Stomach (tissue), 9 donors: ENCODE results near the gene LIPH. TPM values are rescaled to one million over a fixed set of nuclear protein-coding genes. Genes with fewer than 3 reads are reported as not detected.
"Not testable (repeated sequence)": the region's sequence is repeated elsewhere in the genome, so short reads cannot be mapped to it uniquely, and the experiment has no call there.

Source experiments
- DNase-seq, 2 donors: peaks; one replicate each; pipeline versions ENCODE4 v3.0.0 to v3.0.0-alpha.2; 2013 to 2019
- H3K27ac ChIP-seq, 5 donors: fragments of 200-600 bp in 4 of 5; sonication (generic) in 4 of 5; one replicate each; pipeline ENCODE4 v1.5.1; 2013 to 2019; ENCODE audit warnings: mild to moderate bottlenecking in 1 of 5, moderate library complexity in 1 of 5
- H3K27me3 ChIP-seq, 3 donors: fragments of 200-600 bp; sonication (generic); one replicate each; pipeline ENCODE4 v1.5.1; 2017 to 2019; ENCODE audit warnings: mixed run types in 1 of 3
- H3K36me3 ChIP-seq, 4 donors: fragments of 200-600 bp; sonication (generic); 1 replicate in 3 of 4; 2 replicates in 1 of 4; pipeline ENCODE4 v1.5.1; 2016 to 2019
- H3K4me1 ChIP-seq, 4 donors: fragments of 200-600 bp; sonication (generic); one replicate each; pipeline ENCODE4 v1.5.1; 2016 to 2019
- H3K4me3 ChIP-seq, 4 donors: fragments of 200-600 bp; sonication (generic) in 3 of 4; one replicate each; pipeline ENCODE4 v1.5.1; 2016 to 2019; ENCODE audit warnings: mild to moderate bottlenecking in 1 of 4
- H3K9me3 ChIP-seq, 4 donors: fragments of 200-600 bp; sonication (generic); one replicate each; pipeline ENCODE4 v1.5.1; 2016 to 2019
- EP300 ChIP-seq: sonication (generic); formaldehyde crosslinking; IDR thresholded peaks from one replicate; pipeline ENCODE4 v1.6.1; 2017; ENCODE audit warnings: antibody characterized with exemption
- POLR2A ChIP-seq, 4 donors: fragments of 450-650 bp; IDR thresholded peaks; one replicate each; pipeline ENCODE4 v1.6.1; 2016; ENCODE audit warnings: antibody characterized with exemption in 4 of 4, control low read depth in 2 of 4, mild to moderate bottlenecking in 1 of 4, moderate library complexity in 1 of 4
- POLR2AphosphoS5 ChIP-seq, 3 donors: sonication (generic); formaldehyde crosslinking; IDR thresholded peaks; one replicate each; pipeline ENCODE4 v1.6.1; 2016; ENCODE audit warnings: antibody characterized with exemption in 3 of 3
- WGBS, 5 donors: extraction: QIAGEN DNeasy Blood & Tissue Kit in 3 of 5; methylation state at CpG; one replicate each; pipeline versions ENCODE4 v1.1.5 to v1.1.7; 2013 to 2018; 5-methylcytosine and 5-hydroxymethylcytosine counted together
- intact Hi-C: fragments of 100-400 bp; cut with DNase I; formaldehyde crosslinking; loops from one replicate; pipeline ENCODE4 v1.15.1; 2023; ENCODE audit warnings: low total_unique reads
- polyA plus RNA-seq, 3 donors: library from polyadenylated mRNA; stranded (reverse); fragments of 200-250 nt; gene quantifications; one replicate each; pipeline ENCODE4 v1.2.3, GENCODE V29; 2013
- total RNA-seq, 5 donors: library from RNA; depleted of rRNA; stranded (reverse); fragments of >200 nt; gene quantifications; one replicate each; pipeline versions ENCODE4 v1.1.0 to v1.2.3, GENCODE V29; 2014 to 2016
- TF ChIP-seq, protein P1 (sequence below), 7 experiments: fragments of 450-650 bp in 4 of 7; fragments of 200-600 bp in 3 of 7; sonication (generic) in 3 of 7; IDR thresholded peaks; one replicate each; pipeline ENCODE4 v1.5.1; 2016 to 2019; ENCODE audit warnings: antibody characterized with exemption in 7 of 7, control low read depth in 2 of 7, mild to moderate bottlenecking in 1 of 7
- donor health status: healthy with polysubstance abuse.
- donor health status: Bipolar disorder and iron deficiency.
- donor health status: healthy.

Gene LIPH
- total and polyA plus RNA-seq, 8 donors, result 4.3 to 257 (median 16.7) TPM

DNA sequence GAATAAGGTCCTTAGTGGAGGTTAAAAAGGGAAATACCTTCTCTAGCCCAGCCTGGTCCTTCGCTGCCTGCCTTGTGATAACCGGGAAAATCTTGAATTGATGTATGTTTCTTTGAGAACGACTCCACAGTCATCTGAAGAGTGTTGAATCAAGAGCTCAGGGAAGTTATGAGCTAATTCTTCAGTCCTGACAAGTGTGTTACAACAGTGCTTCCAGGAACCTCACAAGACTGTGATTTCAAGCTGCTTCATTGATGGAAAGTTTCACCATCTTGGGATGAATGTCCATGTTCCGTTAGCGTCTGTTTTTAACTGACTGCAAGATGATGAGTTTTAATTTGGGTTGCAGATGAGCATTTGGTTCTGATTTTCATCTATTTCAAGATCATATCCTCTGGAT lies 66.0 kb downstream of the LIPH start:
- H3K36me3 ChIP-seq, result peaks cover 6 to 97% (median 93%) of the 10 kb centered on the region in 4 donors
- intact Hi-C loops, result no loop called here
- no peak for TF ChIP-seq POLR2A (IDR thresholded peaks at IDR 0.05)
- no peak for TF ChIP-seq EP300
- TF ChIP-seq, protein P1, sequence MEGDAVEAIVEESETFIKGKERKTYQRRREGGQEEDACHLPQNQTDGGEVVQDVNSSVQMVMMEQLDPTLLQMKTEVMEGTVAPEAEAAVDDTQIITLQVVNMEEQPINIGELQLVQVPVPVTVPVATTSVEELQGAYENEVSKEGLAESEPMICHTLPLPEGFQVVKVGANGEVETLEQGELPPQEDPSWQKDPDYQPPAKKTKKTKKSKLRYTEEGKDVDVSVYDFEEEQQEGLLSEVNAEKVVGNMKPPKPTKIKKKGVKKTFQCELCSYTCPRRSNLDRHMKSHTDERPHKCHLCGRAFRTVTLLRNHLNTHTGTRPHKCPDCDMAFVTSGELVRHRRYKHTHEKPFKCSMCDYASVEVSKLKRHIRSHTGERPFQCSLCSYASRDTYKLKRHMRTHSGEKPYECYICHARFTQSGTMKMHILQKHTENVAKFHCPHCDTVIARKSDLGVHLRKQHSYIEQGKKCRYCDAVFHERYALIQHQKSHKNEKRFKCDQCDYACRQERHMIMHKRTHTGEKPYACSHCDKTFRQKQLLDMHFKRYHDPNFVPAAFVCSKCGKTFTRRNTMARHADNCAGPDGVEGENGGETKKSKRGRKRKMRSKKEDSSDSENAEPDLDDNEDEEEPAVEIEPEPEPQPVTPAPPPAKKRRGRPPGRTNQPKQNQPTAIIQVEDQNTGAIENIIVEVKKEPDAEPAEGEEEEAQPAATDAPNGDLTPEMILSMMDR (IDR thresholded peaks at IDR 0.05), result no peak
- TF ChIP-seq POLR2AphosphoS5 (IDR thresholded peaks at IDR 0.05), result no peak
- no peaks in the 10 kb centered on the region for H3K4me1 ChIP-seq
- DNase-seq, result no peak
- H3K27me3 ChIP-seq, result no peaks in the 10 kb centered on the region
- H3K9me3 ChIP-seq, result no peaks in the 10 kb centered on the region
- no peak overlapping the region for H3K4me3 ChIP-seq
- H3K27ac ChIP-seq, result no peak overlapping the region
- WGBS, 5 donors, result 94 to 98% (median 95%) methylated on average over 5 of the region's 5 CpGs

GRCh38 chr3:185484296-185484695 lies 68.1 kb downstream of the LIPH start:
- no peak overlapping the region for H3K4me3 ChIP-seq
- no peak for DNase-seq
- intact Hi-C loops, result no loop called here
- H3K27ac ChIP-seq, result no peak overlapping the region
- H3K4me1 ChIP-seq, result no peaks in the 10 kb centered on the region
- H3K36me3 ChIP-seq, result peaks cover 3 to 97% (median 93%) of the 10 kb centered on the region in 4 donors
- H3K27me3 ChIP-seq, result no peaks in the 10 kb centered on the region
- no peaks in the 10 kb centered on the region for H3K9me3 ChIP-seq
- TF ChIP-seq POLR2A (IDR thresholded peaks at IDR 0.05) (no peak), POLR2AphosphoS5 (IDR thresholded peaks at IDR 0.05) (no peak), EP300 (no peak)
- TF ChIP-seq, protein P1 (IDR thresholded peaks at IDR 0.05), result no peak
- 59 to 85% (median 74%) methylated on average over 3 of the region's 3 CpGs for WGBS, 5 donors

DNA sequence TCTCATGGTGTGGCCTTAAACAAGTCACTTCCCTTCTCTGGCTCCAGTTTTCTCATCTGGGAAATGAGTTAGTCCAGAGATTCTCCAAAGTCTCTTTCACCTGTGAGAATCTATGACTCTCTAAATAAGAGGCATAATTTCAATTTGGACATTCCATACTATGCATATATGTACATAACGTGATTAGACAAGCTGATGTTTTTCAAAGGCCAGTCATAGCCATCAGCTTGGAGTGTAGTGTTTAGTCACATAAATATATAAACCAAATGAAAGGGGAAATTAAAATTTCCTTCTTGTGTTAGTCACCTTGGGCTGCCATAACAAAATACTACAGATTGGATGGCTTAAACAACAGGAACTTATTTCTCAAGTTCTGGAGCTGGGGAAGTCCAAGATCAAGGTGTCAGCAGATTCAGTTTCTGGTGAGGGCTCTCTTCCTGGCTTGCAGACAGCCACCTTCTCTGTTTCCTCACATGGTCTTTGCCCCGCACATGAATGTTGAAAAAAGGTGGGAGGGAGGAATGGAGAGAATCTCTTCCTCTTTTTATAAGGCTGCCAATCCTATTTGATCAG lies 72.9 kb downstream of the LIPH start:
- 85 to 97% (median 94%) methylated on average over 2 of the region's 2 CpGs for WGBS, 5 donors
- Histone ChIP-seq H3K4me1 (no peaks in the 10 kb centered on the region), H3K4me3 (no peak overlapping the region), H3K27ac (no peak overlapping the region), H3K9me3 (no peaks in the 10 kb centered on the region), H3K27me3 (no peaks in the 10 kb centered on the region), H3K36me3 (peaks cover 0 to 95% (median 91%) of the 10 kb centered on the region in 4 donors)
- intact Hi-C loops, result no loop called here
- no peak for TF ChIP-seq EP300
- no peak for TF ChIP-seq POLR2A (IDR thresholded peaks at IDR 0.05)
- TF ChIP-seq, protein P1 (IDR thresholded peaks at IDR 0.05), result no peak
- no peak for TF ChIP-seq POLR2AphosphoS5 (IDR thresholded peaks at IDR 0.05)
- DNase-seq, result no peak

DNA sequence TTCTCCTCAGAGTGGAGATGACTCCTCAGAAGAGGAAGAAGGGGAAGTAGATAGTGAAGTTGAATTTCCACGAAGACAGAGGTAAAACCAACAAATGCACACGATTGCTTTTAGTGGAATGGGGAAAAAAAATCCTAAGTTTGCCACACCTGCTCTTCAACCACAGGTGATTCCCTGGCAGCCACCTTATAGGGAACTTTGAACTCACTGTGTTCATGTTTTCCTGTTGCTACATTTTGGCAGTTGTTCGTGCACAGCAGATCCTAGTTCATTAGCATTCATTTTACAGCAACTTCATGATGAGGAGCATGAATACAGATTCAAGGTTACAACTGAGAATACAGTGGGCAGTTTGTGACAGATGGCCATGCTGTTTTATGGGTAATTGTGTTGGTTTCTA lies 75.1 kb downstream of the LIPH start:
- WGBS, 5 donors, result 74 to 83% (median 75%) methylated on average over 3 of the region's 3 CpGs
- no peaks in the 10 kb centered on the region for H3K9me3 ChIP-seq
- no peaks in the 10 kb centered on the region for H3K4me1 ChIP-seq
- DNase-seq, result no peak
- no peak overlapping the region for H3K27ac ChIP-seq
- no peak overlapping the region for H3K4me3 ChIP-seq
- H3K36me3 ChIP-seq, result peaks cover 9 to 98% (median 95%) of the 10 kb centered on the region in 4 donors
- intact Hi-C loops, result no loop called here
- TF ChIP-seq, protein P1 (IDR thresholded peaks at IDR 0.05), result no peak
- no peak for TF ChIP-seq EP300
- TF ChIP-seq POLR2AphosphoS5 (IDR thresholded peaks at IDR 0.05), result no peak
- TF ChIP-seq POLR2A (IDR thresholded peaks at IDR 0.05), result no peak
- no peaks in the 10 kb centered on the region for H3K27me3 ChIP-seq

- H3K4me3 ChIP-seq, H3K4me1 ChIP-seq, H3K9me3 ChIP-seq, H3K27me3 ChIP-seq, H3K27ac ChIP-seq, DNase-seq, intact Hi-C loops: not testable (repeated sequence)
- 96 to 99% (median 97%) methylated on average over 6 of the region's 6 CpGs for WGBS, 5 donors
- peaks cover 9 to 84% (median 78%) of the 10 kb centered on the region in 4 donors for H3K36me3 ChIP-seq
Measured at GRCh38 chr3:185474922-185475321, 77.5 kb downstream of the LIPH start.
